ENCODE results near the gene SLC29A4.

Gene SLC29A4

GRCh38 chr7:5348134-5349004 lies 65.6 kb downstream of the SLC29A4 start:
- TF ChIP-seq CTCF (IDR thresholded peaks at IDR 0.05; ENCODE audit: insufficient read depth, low read length, missing control alignments) = no peak
- ChIA-PET CTCF (interaction anchor here (1.2 kb wide), 1 partner anchor 18 kb away, joined by 4 read pairs; no protein-coding TSS in a partner anchor), POLR2A (no interaction called here)
- no peak overlapping the region for H3K4me3 ChIP-seq (ENCODE audit: low read depth, low read length)
- no peak for DNase-seq (ENCODE audit: low read depth, low spot score)

- no peak for DNase-seq (ENCODE audit: low read depth, low spot score)
- ChIA-PET POLR2A (no interaction called here), CTCF (interaction anchor here (1.2 kb wide), 1 partner anchor 17 kb away, joined by 4 read pairs; no protein-coding TSS in a partner anchor)
- no peak for TF ChIP-seq CTCF (IDR thresholded peaks at IDR 0.05; ENCODE audit: insufficient read depth, low read length, missing control alignments)
- no peak overlapping the region for H3K4me3 ChIP-seq (ENCODE audit: low read depth, low read length)
Measured at GRCh38 chr7:5349005-5349380, 66.2 kb downstream of the SLC29A4 start.

- ChIA-PET POLR2A (no interaction called here), CTCF (interaction anchor here (1.2 to 1.6 kb wide), 3 partner anchors 11 to 16 kb away, joined by 3 to 4 read pairs (median 3); no protein-coding TSS in a partner anchor)
- no peak for TF ChIP-seq CTCF (IDR thresholded peaks at IDR 0.05; ENCODE audit: insufficient read depth, low read length, missing control alignments)
- DNase-seq (ENCODE audit: low read depth, low spot score) = no peak
- no peak overlapping the region for H3K4me3 ChIP-seq (ENCODE audit: low read depth, low read length)
Measured at GRCh38 chr7:5349437-5350173, 66.9 kb downstream of the SLC29A4 start.

- DNase-seq (ENCODE audit: low read depth, low spot score) = no peak
- no peak overlapping the region for H3K4me3 ChIP-seq (ENCODE audit: low read depth, low read length)
- no peak for TF ChIP-seq CTCF (IDR thresholded peaks at IDR 0.05; ENCODE audit: insufficient read depth, low read length, missing control alignments)
- POLR2A ChIA-PET = no interaction called here
- CTCF ChIA-PET = interaction anchor here (1.4 to 1.8 kb wide), 4 partner anchors 11 to 18 kb away, joined by 3 to 7 read pairs (median 4); no protein-coding TSS in a partner anchor
Measured at GRCh38 chr7:5350174-5350463, 67.4 kb downstream of the SLC29A4 start.

- CTCF ChIA-PET = interaction anchor here (1.0 to 1.8 kb wide), 5 partner anchors 8 to 17 kb away, joined by 3 to 7 read pairs (median 3); no protein-coding TSS in a partner anchor
- DNase-seq (ENCODE audit: low read depth, low spot score) = no peak
- TF ChIP-seq CTCF (IDR thresholded peaks at IDR 0.05; ENCODE audit: insufficient read depth, low read length, missing control alignments) = no peak
- POLR2A ChIA-PET = no interaction called here
- H3K4me3 ChIP-seq (ENCODE audit: low read depth, low read length) = no peak overlapping the region
Measured at GRCh38 chr7:5350600-5351385, 68.0 kb downstream of the SLC29A4 start.
